ENCODE results near the gene FAT3. TPM values are rescaled to one million over a fixed set of nuclear protein-coding genes. Genes with fewer than 3 reads are reported as not detected.

The FAT3 gene
- total RNA-seq, 2 experiments from 2014 or later: not detected

DNA sequence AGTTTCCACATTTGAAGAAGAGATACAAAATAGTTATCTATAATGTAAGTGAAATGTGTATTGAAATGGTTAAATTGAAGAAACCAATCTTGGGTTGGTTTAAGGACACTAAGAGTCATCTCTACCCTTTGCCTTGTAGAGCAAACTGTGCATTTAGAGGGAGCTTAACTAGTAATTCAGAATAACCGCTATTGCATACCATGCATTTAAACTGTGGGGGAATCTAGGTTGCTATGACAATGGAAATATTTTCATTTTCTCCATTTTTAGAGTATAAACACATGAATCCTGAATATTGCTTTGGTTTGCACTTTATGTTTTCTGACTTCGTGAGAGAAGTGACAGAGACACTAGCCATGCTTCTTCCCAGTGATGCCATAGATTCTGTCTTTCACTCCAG is 39.7 kb downstream of the FAT3 start:
- Histone ChIP-seq H2AFZ (ENCODE audit: low read length) (no peak overlapping the region), H3K4me2 (ENCODE audit: low read length) (no peak overlapping the region), H3K9me2 (ENCODE audit: insufficient read depth, low read length) (no peaks in the 10 kb centered on the region), H3K79me2 (ENCODE audit: insufficient read depth, low read depth, low read length) (no peaks in the 10 kb centered on the region), H4K20me1 (ENCODE audit: insufficient read depth, low read length) (no peaks in the 10 kb centered on the region), H3K27ac (ENCODE audit: low read depth, low read length, poor library complexity, severe bottlenecking) (no peak overlapping the region), H3K4me3 (ENCODE audit: low read depth, low read length, poor library complexity, severe bottlenecking) (no peak overlapping the region), H3K36me3 (ENCODE audit: insufficient read depth, low read length) (no peaks in the 10 kb centered on the region), H3K9me3 (ENCODE audit: low read length) (no peaks in the 10 kb centered on the region), H3K4me1 (ENCODE audit: insufficient read depth, low read length, poor library complexity, severe bottlenecking) (no peaks in the 10 kb centered on the region)
- no peak for TF ChIP-seq EZH2phosphoT487 (IDR thresholded peaks at IDR 0.05; ENCODE audit: borderline replicate concordance, low read depth, low read length)
- TF ChIP-seq CTCF (conservative IDR thresholded peaks at IDR 0.05; ENCODE audit: low read length): no peak
- DNase-seq (ENCODE audit: low spot score): no peak
- no TSS peak for BruUV-seq (replicated peaks)
- intact Hi-C loops (cut with micrococcal nuclease; ENCODE audit: unreplicated experiment): no loop called here
- ChIA-PET CTCF (ENCODE audit: unreplicated experiment) (no interaction called here), POLR2A (interaction anchor here (0.6 kb wide), 1 partner anchor 30 kb away, joined by 3 read pairs; no protein-coding TSS in a partner anchor)

DNA sequence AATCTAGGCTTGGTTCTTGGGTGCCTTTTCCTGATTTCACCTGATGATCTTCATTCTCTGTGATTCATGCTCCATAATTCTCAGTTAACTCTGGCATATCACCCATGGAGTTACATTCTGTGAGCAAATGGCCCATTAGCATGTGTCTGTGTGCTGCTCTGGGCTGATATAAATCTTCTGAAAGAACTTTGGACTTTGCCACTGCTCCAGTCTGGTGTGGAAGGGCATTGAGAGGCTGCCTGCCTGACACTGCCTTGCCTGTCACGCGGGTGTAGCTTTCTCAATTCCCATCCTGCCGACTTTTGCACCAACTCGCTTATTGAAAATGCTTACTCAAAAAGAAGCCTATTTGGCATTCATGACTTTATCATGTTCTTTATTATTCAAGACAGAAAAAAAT is 42.2 kb downstream of the FAT3 start:
- Histone ChIP-seq H2AFZ (ENCODE audit: low read length) (no peak overlapping the region), H3K9me2 (ENCODE audit: insufficient read depth, low read length) (no peaks in the 10 kb centered on the region), H3K4me2 (ENCODE audit: low read length) (no peak overlapping the region), H3K79me2 (ENCODE audit: insufficient read depth, low read depth, low read length) (no peaks in the 10 kb centered on the region), H4K20me1 (ENCODE audit: insufficient read depth, low read length) (no peaks in the 10 kb centered on the region), H3K4me1 (ENCODE audit: insufficient read depth, low read length, poor library complexity, severe bottlenecking) (no peaks in the 10 kb centered on the region), H3K27ac (ENCODE audit: low read depth, low read length, poor library complexity, severe bottlenecking) (no peak overlapping the region), H3K4me3 (ENCODE audit: low read depth, low read length, poor library complexity, severe bottlenecking) (no peak overlapping the region), H3K9me3 (ENCODE audit: low read length) (no peaks in the 10 kb centered on the region), H3K36me3 (ENCODE audit: insufficient read depth, low read length) (no peaks in the 10 kb centered on the region)
- ChIA-PET POLR2A (no interaction called here), CTCF (ENCODE audit: unreplicated experiment) (no interaction called here)
- no TSS peak for BruUV-seq (replicated peaks)
- DNase-seq (ENCODE audit: low spot score): no peak
- TF ChIP-seq CTCF (conservative IDR thresholded peaks at IDR 0.05; ENCODE audit: low read length) (no peak), EZH2phosphoT487 (IDR thresholded peaks at IDR 0.05; ENCODE audit: borderline replicate concordance, low read depth, low read length) (no peak)
- intact Hi-C loops (cut with micrococcal nuclease; ENCODE audit: unreplicated experiment): no loop called here

- Histone ChIP-seq H3K79me2 (ENCODE audit: insufficient read depth, low read depth, low read length) (no peaks in the 10 kb centered on the region), H3K4me2 (ENCODE audit: low read length) (no peak overlapping the region), H3K36me3 (ENCODE audit: insufficient read depth, low read length) (no peaks in the 10 kb centered on the region), H3K4me3 (ENCODE audit: low read depth, low read length, poor library complexity, severe bottlenecking) (no peak overlapping the region), H3K9me3 (ENCODE audit: low read length) (no peaks in the 10 kb centered on the region), H3K27ac (ENCODE audit: low read depth, low read length, poor library complexity, severe bottlenecking) (no peak overlapping the region), H4K20me1 (ENCODE audit: insufficient read depth, low read length) (no peaks in the 10 kb centered on the region), H2AFZ (ENCODE audit: low read length) (no peak overlapping the region), H3K9me2 (ENCODE audit: insufficient read depth, low read length) (no peaks in the 10 kb centered on the region), H3K4me1 (ENCODE audit: insufficient read depth, low read length, poor library complexity, severe bottlenecking) (no peaks in the 10 kb centered on the region)
- no peak for DNase-seq (ENCODE audit: low spot score)
- no TSS peak for BruUV-seq (replicated peaks)
- ChIA-PET POLR2A (no interaction called here), CTCF (ENCODE audit: unreplicated experiment) (no interaction called here)
- intact Hi-C loops (cut with micrococcal nuclease; ENCODE audit: unreplicated experiment): no loop called here
- no peak for TF ChIP-seq CTCF (conservative IDR thresholded peaks at IDR 0.05; ENCODE audit: low read length)
- TF ChIP-seq EZH2phosphoT487 (IDR thresholded peaks at IDR 0.05; ENCODE audit: borderline replicate concordance, low read depth, low read length): no peak
Observed at GRCh38 chr11:92267278-92267677, 42.7 kb downstream of the FAT3 start.

All from OCI-LY7 (cell line).